IMR-90 (cell line): Measurements from ENCODE around the gene DTL. TPM values are rescaled to one million over a fixed set of nuclear protein-coding genes. Genes with fewer than 3 reads are reported as not detected.

ENCODE experiments used
- ATAC-seq: fragments of 200-7000 bp; cut with Tn5 transposase; 2 replicates; pipeline ENCODE4 v1.9.1; 2020; ENCODE audit warnings: low read depth, mild to moderate bottlenecking, moderate library complexity
- BruUV-seq: library from RNA; stranded (reverse); fragments of 400-500 nt; replicated peaks from 2 replicates; lab custom pipeline; 2021; lab: Mats Ljungman, UMichigan
- CTCF ChIA-PET: fragments of 300-600 bp; formaldehyde crosslinking; extraction: SDS; loops from one replicate; lab custom pipeline; 2021; ENCODE audit warnings: antibody characterized with exemption; lab: Yijun Ruan, JAX
- POLR2A ChIA-PET: fragments of 300-600 bp; sonication (Branson Sonifier 250); formaldehyde crosslinking; loops from one replicate; lab custom pipeline; 2022; ENCODE audit warnings: antibody characterized with exemption; ENCODE audit not compliant: unreplicated experiment; lab: Charles Lee
- DNase-seq: peaks from one replicate; pipeline ENCODE4 v3.0.0; 2013
- H2AFZ ChIP-seq: replicated peaks from 2 replicates; pipeline ENCODE3; 2013; ENCODE audit warnings: low read length, mild to moderate bottlenecking; ENCODE audit not compliant: poor library complexity
- H2AK5ac ChIP-seq: 2 replicates; pipeline ENCODE4 v1.6.1; 2013; ENCODE audit warnings: low read depth, low read length, inconsistent platforms
- H2AK9ac ChIP-seq: replicated peaks from 2 replicates; pipeline ENCODE3; 2013; ENCODE audit warnings: mild to moderate bottlenecking, low read depth, low read length, moderate library complexity; ENCODE audit not compliant: poor library complexity
- H2BK120ac ChIP-seq: 2 replicates; pipeline ENCODE4 v1.6.1; 2013; ENCODE audit warnings: low read depth, low read length, inconsistent platforms
- H2BK15ac ChIP-seq: 3 replicates; pipeline ENCODE4 v1.6.1; 2013; ENCODE audit warnings: low read depth, low read length, inconsistent platforms
- H2BK20ac ChIP-seq: 2 replicates; pipeline ENCODE4 v1.6.1; 2013; ENCODE audit warnings: low read depth, mild to moderate bottlenecking, inconsistent platforms, low read length, moderate library complexity
- H2BK5ac ChIP-seq: 2 replicates; pipeline ENCODE4 v1.6.1; 2013; ENCODE audit warnings: mild to moderate bottlenecking, low read depth, low read length, inconsistent platforms; ENCODE audit not compliant: poor library complexity, severe bottlenecking
- H3K14ac ChIP-seq: replicated peaks from 2 replicates; pipeline ENCODE4 v1.6.1; 2013; ENCODE audit warnings: low read depth, low read length, inconsistent platforms
- H3K18ac ChIP-seq: 2 replicates; pipeline ENCODE4 v1.6.1; 2013; ENCODE audit warnings: low read depth, low read length, control low read depth
- H3K23ac ChIP-seq: 2 replicates; pipeline ENCODE4 v1.6.1; 2013; ENCODE audit warnings: low read depth, low read length, inconsistent platforms
- H3K27ac ChIP-seq: 2 replicates; pipeline ENCODE4 v1.5.1; 2013; ENCODE audit warnings: mild to moderate bottlenecking, control low read depth, low read length; ENCODE audit not compliant: insufficient read depth
- H3K27me3 ChIP-seq: 2 replicates; pipeline ENCODE4 v1.6.1; 2013; ENCODE audit warnings: low read length; ENCODE audit not compliant: control insufficient read depth, insufficient read depth
- H3K36me3 ChIP-seq: 2 replicates; pipeline ENCODE4 v1.6.1; 2013; ENCODE audit warnings: low read length, mixed read lengths; ENCODE audit not compliant: control insufficient read depth, insufficient read depth
- H3K4ac ChIP-seq: 2 replicates; pipeline ENCODE4 v1.6.1; 2013; ENCODE audit warnings: low read depth, low read length, inconsistent platforms
- H3K4me1 ChIP-seq: 2 replicates; pipeline ENCODE4 v1.6.1; 2013; ENCODE audit warnings: low read length, mixed read lengths; ENCODE audit not compliant: control insufficient read depth, insufficient read depth
- H3K4me2 ChIP-seq: 2 replicates; pipeline ENCODE4 v1.6.1; 2013; ENCODE audit warnings: low read depth, mild to moderate bottlenecking, control low read depth, low read length, moderate library complexity
- H3K4me3 ChIP-seq: 2 replicates; pipeline ENCODE4 v1.5.1; 2013; ENCODE audit warnings: low read depth, mild to moderate bottlenecking, control low read depth, low read length, moderate library complexity; ENCODE audit not compliant: insufficient read depth
- H3K56ac ChIP-seq: 2 replicates; pipeline ENCODE4 v1.6.1; 2013; ENCODE audit warnings: low read length, inconsistent platforms; ENCODE audit not compliant: insufficient read depth; ENCODE audit errors: extremely low read depth
- H3K79me1 ChIP-seq, 2 experiments: 2 replicates each; pipeline ENCODE4 v1.6.1; 2013; ENCODE audit warnings: low read length in 2 of 2, inconsistent platforms in 1 of 2, low read depth in 1 of 2
- H3K9ac ChIP-seq: 2 replicates; pipeline ENCODE4 v1.6.1; 2013; ENCODE audit warnings: low read depth, low read length, control low read depth
- H3K9me1 ChIP-seq: 2 replicates; pipeline ENCODE4 v1.6.1; 2013; ENCODE audit warnings: low read length, inconsistent platforms; ENCODE audit not compliant: insufficient read depth
- H3K9me3 ChIP-seq: 2 replicates; pipeline ENCODE4 v1.6.1; 2013; ENCODE audit warnings: low read length; ENCODE audit not compliant: control insufficient read depth, insufficient read depth
- H4K20me1 ChIP-seq: 2 replicates; pipeline ENCODE4 v1.6.1; 2013; ENCODE audit warnings: low read length, inconsistent platforms; ENCODE audit not compliant: insufficient read depth
- H4K5ac ChIP-seq: 2 replicates; pipeline ENCODE4 v1.6.1; 2013; ENCODE audit warnings: mild to moderate bottlenecking, low read depth, low read length, control low read depth
- H4K8ac ChIP-seq, 2 experiments: 2 replicates each; pipeline ENCODE4 v1.6.1; 2013; ENCODE audit warnings: low read depth in 2 of 2, low read length in 2 of 2, control low read depth in 1 of 2, inconsistent platforms in 1 of 2
- H4K91ac ChIP-seq: 2 replicates; pipeline ENCODE4 v1.6.1; 2013; ENCODE audit warnings: low read depth, low read length, inconsistent platforms; ENCODE audit not compliant: insufficient read depth
- BHLHE40 ChIP-seq: fragments of 150-350 bp; IDR thresholded peaks from 2 replicates; pipeline ENCODE4 v1.6.1; 2016; ENCODE audit warnings: mild to moderate bottlenecking, low read depth, low read length
- MAFK ChIP-seq: IDR thresholded peaks from 2 replicates; pipeline ENCODE4 v1.6.1; 2012; ENCODE audit warnings: low read depth, low read length, improper control_type of control experiment
- MAZ ChIP-seq: IDR thresholded peaks from 2 replicates; pipeline ENCODE4 v1.6.1; 2012; ENCODE audit warnings: low read depth, mild to moderate bottlenecking, low read length, improper control_type of control experiment, moderate library complexity, borderline replicate concordance
- NFE2L2 ChIP-seq: fragments of 150-350 bp; IDR thresholded peaks from 2 replicates; pipeline ENCODE4 v1.6.1; 2016; ENCODE audit warnings: low read depth, mild to moderate bottlenecking, low read length
- USF2 ChIP-seq: fragments of 150-350 bp; IDR thresholded peaks from 2 replicates; pipeline ENCODE4 v1.6.1; 2017; ENCODE audit warnings: mild to moderate bottlenecking, antibody characterized with exemption, low read length, low read depth
- WGBS, 2 experiments: methylation state at CpG; one replicate each; pipeline versions ENCODE4 v1.1.5 to v1.1.7; 2013; ENCODE audit warnings: missing lambda C conversion rate in 2 of 2; ENCODE audit not compliant: insufficient read length in 1 of 2; ENCODE audit errors: extremely low coverage in 2 of 2; 5-methylcytosine and 5-hydroxymethylcytosine counted together
- dilution Hi-C: fragments of 300-500 bp; cut with HindIII; formaldehyde crosslinking; loops from one replicate; pipeline ENCODE4 v1.14.3; 2018; ENCODE audit warnings: low sequenced_read_pairs; ENCODE audit not compliant: unreplicated experiment
- in situ Hi-C: fragments of 300-500 bp; cut with MboI; formaldehyde crosslinking; loops from 3 replicates; pipeline ENCODE4 v1.14.3; 2019; ENCODE audit warnings: low sequenced_read_pairs, inconsistent platforms, mixed read lengths
- intact Hi-C: fragments of 100-400 bp; cut with micrococcal nuclease; formaldehyde crosslinking; loops from 2 replicates; pipeline ENCODE4 v1.10.0; 2022
- polyA plus RNA-seq, 3 experiments: library from polyadenylated mRNA; depleted of rRNA; stranded (reverse); fragments of >200 nt; gene quantifications; 2 replicates each; pipeline ENCODE4 v1.2.3, GENCODE V29; 2012; ENCODE audit warnings: low replicate concordance in 1 of 3
- total RNA-seq: library from RNA; depleted of rRNA; stranded (reverse); fragments of >200 nt; gene quantifications from 2 replicates; pipeline ENCODE4 v1.2.3, GENCODE V29; 2012

Gene DTL
- total and polyA plus RNA-seq, 2 of the 4 experiments (the other 2 are of a cell fraction), result 11.8 to 19.9 TPM

- H4K20me1 ChIP-seq, result 0 out of 2 replicates have a peak, but pooled peaks cover 3% of the 10 kb centered on the region
- in situ Hi-C loops, result loop anchor here (10.0 kb wide), 1 partner anchor 351 kb away; no protein-coding TSS in a partner anchor
Measured at GRCh38 chr1:212035835-212036605, 472 bp downstream of the DTL start.

More at GRCh38 chr1:212035835-212036605, 472 bp downstream of the DTL start:
- no peaks in the 10 kb centered on the region for H3K9me3 ChIP-seq
- H2AK9ac ChIP-seq, result no peak overlapping the region
- peak overlapping the region; percentile 70 for H3K23ac ChIP-seq
- no peak for DNase-seq
- CTCF ChIA-PET, result interaction anchor here (0.7 to 3.9 kb wide), 24 partner anchors 11 to 420 kb away, joined by 3 to 43 read pairs (median 4); no protein-coding TSS in a partner anchor
- dilution Hi-C loops, result no loop called here
- H4K91ac ChIP-seq, result no peak overlapping the region
- H3K56ac ChIP-seq, result peak overlapping the region; percentile 86
- H2BK15ac ChIP-seq, result no peak overlapping the region
- peaks cover 5% of the 10 kb centered on the region for H3K4me1 ChIP-seq
- H2BK20ac ChIP-seq, result no peak overlapping the region
- peaks cover 4% of the 10 kb centered on the region for H3K9me1 ChIP-seq
- TSS peak; percentile 66 for BruUV-seq
- H2AFZ ChIP-seq, result peak overlapping the region; percentile 97
- peak overlapping the region; percentile 2; the same call in 1 of the 2 replicates for H3K27ac ChIP-seq
- intact Hi-C loops, result loop anchor here (1.0 to 2.0 kb wide), 4 partner anchors 23 to 420 kb away; no protein-coding TSS in a partner anchor
- POLR2A ChIA-PET, result interaction anchor here (0.8 kb wide), 1 partner anchor 276 kb away, joined by 3 read pairs; no protein-coding TSS in a partner anchor
- H4K5ac ChIP-seq, result no peak overlapping the region
- H3K14ac ChIP-seq, result peak overlapping the region; percentile 30; the same call in 1 of the 2 replicates
- peaks cover 13 to 46% of the 10 kb centered on the region in 2 experiments; a peak in 3 of 4 replicates for H3K79me1 ChIP-seq
- H2AK5ac ChIP-seq, result no peak overlapping the region; the same call in 1 of the 2 replicates
- peak overlapping the region; percentile 47; the same call in 1 of the 2 replicates for H3K9ac ChIP-seq
- H2BK120ac ChIP-seq, result no peak overlapping the region
- ATAC-seq, result peak; percentile 9
- peak overlapping the region; percentile 92 for H3K4me2 ChIP-seq
- WGBS, 2 experiments, result no CpG with 5 or more reads among the region's 32 CpGs
- no peaks in the 10 kb centered on the region for H3K36me3 ChIP-seq
- TF ChIP-seq MAZ (no peak), MAFK (no peak), USF2 (no peak), BHLHE40 (no peak), NFE2L2 (no peak)
- H4K8ac ChIP-seq, result no peak overlapping the region; a peak in 1 of 4 replicates
- H3K18ac ChIP-seq, result no peak overlapping the region
- H3K27me3 ChIP-seq, result no peaks in the 10 kb centered on the region
- H3K4ac ChIP-seq, result peak overlapping the region; percentile 6; the same call in 1 of the 2 replicates
- H2BK5ac ChIP-seq, result no peak overlapping the region
- H3K4me3 ChIP-seq, result peak overlapping the region; percentile 77
